GM12875 (cell line): Measurements from ENCODE around the gene FKBP6.

Experiments used
- H3K4me3 ChIP-seq: one replicate; pipeline ENCODE4 v1.5.1; 2011; ENCODE audit warnings: low read depth, low read length, control low read depth
- CTCF ChIP-seq: IDR thresholded peaks from 2 replicates; pipeline ENCODE4 v1.5.1; 2011; ENCODE audit warnings: low read depth, mild to moderate bottlenecking, control low read depth, inconsistent platforms, low read length, moderate library complexity, borderline replicate concordance; ENCODE audit not compliant: insufficient read depth

Gene FKBP6

GRCh38 chr7:73350306-73351068 lies 22.5 kb downstream of the FKBP6 start:
- no peak for TF ChIP-seq CTCF
- no peak overlapping the region for H3K4me3 ChIP-seq

GRCh38 chr7:73351447-73352167 lies 23.6 kb downstream of the FKBP6 start:
- no peak overlapping the region for H3K4me3 ChIP-seq
- no peak for TF ChIP-seq CTCF

- H3K4me3 ChIP-seq, result no peak overlapping the region
- no peak for TF ChIP-seq CTCF
These were observed 24.8 kb downstream of the FKBP6 start for GRCh38 chr7:73352784-73353183.

GRCh38 chr7:73353243-73353642 lies 25.3 kb downstream of the FKBP6 start:
- no peak overlapping the region for H3K4me3 ChIP-seq
- TF ChIP-seq CTCF, result no peak

GRCh38 chr7:73354196-73354595 lies 26.2 kb downstream of the FKBP6 start:
- no peak for TF ChIP-seq CTCF
- H3K4me3 ChIP-seq, result no peak overlapping the region

GRCh38 chr7:73354821-73355220 lies 26.9 kb downstream of the FKBP6 start:
- no peak overlapping the region for H3K4me3 ChIP-seq
- TF ChIP-seq CTCF, result no peak

GRCh38 chr7:73356159-73356558 lies 28.2 kb downstream of the FKBP6 start:
- no peak overlapping the region for H3K4me3 ChIP-seq
- no peak for TF ChIP-seq CTCF
